BJ (cell line): ENCODE results near the gene BLTP2. TPM values are rescaled to one million over a fixed set of nuclear protein-coding genes. Genes with fewer than 3 reads are reported as not detected.

Source experiments
- CTCF ChIA-PET: fragments of 350-600 bp; formaldehyde crosslinking; extraction: SDS; loops from one replicate; lab custom pipeline; 2021; ENCODE audit warnings: antibody characterized with exemption, inconsistent platforms; lab: Yijun Ruan, JAX
- POLR2A ChIA-PET: fragments of 300-600 bp; sonication (Branson Sonifier 250); formaldehyde crosslinking; extraction: SDS; loops from one replicate; lab custom pipeline; 2021; ENCODE audit warnings: antibody characterized with exemption; lab: Charles Lee
- DNase-seq: peaks from one replicate; pipeline ENCODE4 v3.0.0-alpha.2; 2011; ENCODE audit warnings: low read depth
- H3K27me3 ChIP-seq: 2 replicates; pipeline ENCODE4 v1.6.0; 2011; ENCODE audit warnings: low read length; ENCODE audit not compliant: control insufficient read depth, insufficient read depth
- H3K36me3 ChIP-seq: 2 replicates; pipeline ENCODE4 v1.5.1; 2011; ENCODE audit warnings: low read length; ENCODE audit not compliant: control insufficient read depth, insufficient read depth
- H3K4me3 ChIP-seq: 2 replicates; pipeline ENCODE4 v1.5.1; 2011; ENCODE audit warnings: low read depth, mild to moderate bottlenecking, control low read depth, low read length
- CTCF ChIP-seq: IDR thresholded peaks from 2 replicates; pipeline ENCODE4 v1.5.1; 2011; ENCODE audit warnings: low read depth, mild to moderate bottlenecking, control low read depth, inconsistent platforms, low read length, moderate library complexity; ENCODE audit not compliant: insufficient read depth
- polyA plus RNA-seq: library from polyadenylated mRNA; depleted of rRNA; stranded (reverse); fragments of >200 nt; gene quantifications from 2 replicates; pipeline ENCODE4 v1.2.3, GENCODE V29; 2011

Gene BLTP2
- polyA plus RNA-seq, 1 experiment = 206 TPM

- ChIA-PET POLR2A (no interaction called here), CTCF (no interaction called here)
- no peak overlapping the region for H3K4me3 ChIP-seq
- DNase-seq = no peak
- no peaks in the 10 kb centered on the region for H3K27me3 ChIP-seq
- H3K36me3 ChIP-seq = peaks cover 57% of the 10 kb centered on the region
- TF ChIP-seq CTCF = no peak
Observed at GRCh38 chr17:28685366-28685765, 40.4 kb upstream of the BLTP2 start.

GRCh38 chr17:28684963-28685362 lies 40.0 kb upstream of the BLTP2 start:
- 0 out of 2 replicates have a peak, but pooled peaks have one; percentile 2 for TF ChIP-seq CTCF
- DNase-seq = no peak
- ChIA-PET CTCF (no interaction called here), POLR2A (no interaction called here)
- Histone ChIP-seq H3K27me3 (no peaks in the 10 kb centered on the region), H3K36me3 (peaks cover 56% of the 10 kb centered on the region), H3K4me3 (no peak overlapping the region)

- Histone ChIP-seq H3K4me3 (no peak overlapping the region), H3K36me3 (peaks cover 54% of the 10 kb centered on the region), H3K27me3 (no peaks in the 10 kb centered on the region)
- ChIA-PET POLR2A (no interaction called here), CTCF (no interaction called here)
- no peak for DNase-seq
- no peak for TF ChIP-seq CTCF
Observed at GRCh38 chr17:28682655-28683054, 37.7 kb upstream of the BLTP2 start.

GRCh38 chr17:28675980-28676379 lies 31.0 kb upstream of the BLTP2 start:
- H3K36me3 ChIP-seq = peaks cover 46% of the 10 kb centered on the region
- CTCF ChIA-PET = interaction anchor here (0.9 to 1.1 kb wide), 2 partner anchors 8 to 25 kb away, joined by 3 to 5 read pairs; no protein-coding TSS in a partner anchor
- peak; percentile 17; the same call in 1 of the 2 replicates for TF ChIP-seq CTCF
- H3K4me3 ChIP-seq = no peak overlapping the region
- no peak for DNase-seq
- POLR2A ChIA-PET = no interaction called here
- H3K27me3 ChIP-seq = no peaks in the 10 kb centered on the region

- Histone ChIP-seq H3K4me3 (no peak overlapping the region), H3K27me3 (no peaks in the 10 kb centered on the region), H3K36me3 (peaks cover 47% of the 10 kb centered on the region)
- ChIA-PET CTCF (interaction anchor here (0.9 to 1.1 kb wide), 2 partner anchors 8 to 25 kb away, joined by 3 to 5 read pairs; no protein-coding TSS in a partner anchor), POLR2A (no interaction called here)
- TF ChIP-seq CTCF = no peak
- no peak for DNase-seq
Observed at GRCh38 chr17:28675490-28675889, 30.5 kb upstream of the BLTP2 start.
